SW 1271 (cell line): ENCODE data around the gene ATF7IP.
A peak's percentile ranks its signal among the peaks of the same experiment; 100 is the strongest.
"Not testable (repeated sequence)": the region's sequence is repeated elsewhere in the genome, so short reads cannot be mapped to it uniquely, and the experiment has no call there.

Experiments
- DNase-seq, 2 experiments: peaks; one replicate each; lab custom pipeline; 2025; lab: John Stamatoyannopoulos, UW

The ATF7IP gene

GRCh38 chr12:14365294-14366208 is at the start of gene ATF7IP:
TSS of gene ATF7IP (plus strand) at chr12:14365682. CDS start at chr12:14423916, 58,234 bp downstream.
- peak; percentile 99 for DNase-seq

GRCh38 chr12:14317362-14318146 is 47.9 kb upstream of the ATF7IP start:
- DNase-seq, result no peak

GRCh38 chr12:14319704-14320427 is 45.6 kb upstream of the ATF7IP start:
- DNase-seq, result not testable (repeated sequence)

GRCh38 chr12:14322403-14322802 is 43.1 kb upstream of the ATF7IP start:
- no peak for DNase-seq

GRCh38 chr12:14325716-14326343 is 39.7 kb upstream of the ATF7IP start:
- no peak for DNase-seq

GRCh38 chr12:14326699-14327098 is 38.8 kb upstream of the ATF7IP start:
- no peak for DNase-seq

GRCh38 chr12:14327711-14328110 is 37.8 kb upstream of the ATF7IP start:
- no peak for DNase-seq

- DNase-seq, result no peak
Measured at GRCh38 chr12:14332482-14332881, 33.0 kb upstream of the ATF7IP start.

GRCh38 chr12:14340371-14340770 is 25.1 kb upstream of the ATF7IP start:
- DNase-seq, result no peak

GRCh38 chr12:14351524-14351923 is 14.0 kb upstream of the ATF7IP start:
- DNase-seq, result not testable (repeated sequence)

GRCh38 chr12:14352066-14352465 is 13.4 kb upstream of the ATF7IP start:
- not testable (repeated sequence) for DNase-seq

- not testable (repeated sequence) for DNase-seq
Measured at GRCh38 chr12:14354665-14355064, 10.8 kb upstream of the ATF7IP start.

- DNase-seq, result no peak
Measured at GRCh38 chr12:14356147-14356546, 9.3 kb upstream of the ATF7IP start.

- DNase-seq, result no peak
Measured at GRCh38 chr12:14357486-14357885, 8.0 kb upstream of the ATF7IP start.

GRCh38 chr12:14362352-14362751 is 3.1 kb upstream of the ATF7IP start:
- no peak for DNase-seq

- no peak for DNase-seq
Measured at GRCh38 chr12:14364583-14365271, 755 bp upstream of the ATF7IP start.

GRCh38 chr12:14366209-14367039 is 942 bp downstream of the ATF7IP start:
- peak in 1 of 2 experiments; percentile 85 for DNase-seq

- peak; percentile 33 to 81 for DNase-seq
Measured at GRCh38 chr12:14367040-14367661, 1.7 kb downstream of the ATF7IP start.

- no peak for DNase-seq
Measured at GRCh38 chr12:14369311-14369710, 3.8 kb downstream of the ATF7IP start.

GRCh38 chr12:14373217-14373616 is 7.7 kb downstream of the ATF7IP start:
- peak in 1 of 2 experiments; percentile 59 for DNase-seq
